Inflammatory macrophage treated with lipopolysaccharide for 4 hours (primary cell): ENCODE measurements around the gene CSGALNACT2.

Experiments used
- DNase-seq: peaks from one replicate; pipeline ENCODE4 v3.0.0-alpha.2; 2020

The CSGALNACT2 gene

DNA sequence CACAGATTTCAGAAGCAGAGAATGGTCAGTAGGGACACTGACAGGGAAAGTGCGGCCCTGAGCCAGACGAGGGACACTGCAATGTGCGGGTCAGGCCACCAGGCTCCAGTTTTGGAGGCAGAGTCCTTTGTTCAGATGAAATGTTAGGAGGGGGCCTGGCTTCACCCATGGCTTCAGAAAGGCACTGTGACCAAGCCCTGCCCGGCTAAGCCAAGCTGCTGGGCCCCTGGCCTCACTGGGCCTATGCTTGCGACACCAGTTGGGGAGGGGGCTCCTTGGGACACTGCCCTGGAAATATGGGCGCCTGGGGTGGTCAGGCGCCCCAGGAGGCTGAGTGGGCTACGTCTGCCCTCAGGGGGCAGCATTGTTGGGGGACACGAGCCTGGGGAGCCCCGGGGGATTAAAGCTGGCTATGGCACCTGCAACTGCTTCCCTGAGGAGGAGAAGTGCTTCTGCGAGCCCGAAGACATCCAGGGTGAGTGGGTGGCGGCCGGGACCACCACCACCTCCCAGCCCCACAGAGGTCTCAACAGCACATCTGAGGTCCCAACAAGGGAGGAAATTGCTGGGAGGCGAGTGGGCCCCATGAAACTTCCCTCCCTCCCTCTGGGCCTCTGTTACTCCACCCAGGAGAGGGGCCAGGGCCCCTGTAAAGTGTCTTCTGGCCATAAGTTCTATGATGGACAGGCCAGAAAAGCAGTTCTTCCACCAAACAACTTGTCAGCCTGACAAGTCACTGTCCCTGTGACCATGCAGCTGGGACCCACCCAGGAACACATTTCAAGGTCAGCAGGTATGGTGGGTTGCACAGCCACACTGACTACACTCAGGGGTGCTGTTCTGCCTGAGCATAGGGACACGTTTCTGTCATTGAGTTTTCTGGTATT lies 24.8 kb upstream of the CSGALNACT2 start:
- no peak for DNase-seq

- no peak for DNase-seq
These were observed 24.0 kb upstream of the CSGALNACT2 start for GRCh38 chr10:43114088-43114742.

DNA sequence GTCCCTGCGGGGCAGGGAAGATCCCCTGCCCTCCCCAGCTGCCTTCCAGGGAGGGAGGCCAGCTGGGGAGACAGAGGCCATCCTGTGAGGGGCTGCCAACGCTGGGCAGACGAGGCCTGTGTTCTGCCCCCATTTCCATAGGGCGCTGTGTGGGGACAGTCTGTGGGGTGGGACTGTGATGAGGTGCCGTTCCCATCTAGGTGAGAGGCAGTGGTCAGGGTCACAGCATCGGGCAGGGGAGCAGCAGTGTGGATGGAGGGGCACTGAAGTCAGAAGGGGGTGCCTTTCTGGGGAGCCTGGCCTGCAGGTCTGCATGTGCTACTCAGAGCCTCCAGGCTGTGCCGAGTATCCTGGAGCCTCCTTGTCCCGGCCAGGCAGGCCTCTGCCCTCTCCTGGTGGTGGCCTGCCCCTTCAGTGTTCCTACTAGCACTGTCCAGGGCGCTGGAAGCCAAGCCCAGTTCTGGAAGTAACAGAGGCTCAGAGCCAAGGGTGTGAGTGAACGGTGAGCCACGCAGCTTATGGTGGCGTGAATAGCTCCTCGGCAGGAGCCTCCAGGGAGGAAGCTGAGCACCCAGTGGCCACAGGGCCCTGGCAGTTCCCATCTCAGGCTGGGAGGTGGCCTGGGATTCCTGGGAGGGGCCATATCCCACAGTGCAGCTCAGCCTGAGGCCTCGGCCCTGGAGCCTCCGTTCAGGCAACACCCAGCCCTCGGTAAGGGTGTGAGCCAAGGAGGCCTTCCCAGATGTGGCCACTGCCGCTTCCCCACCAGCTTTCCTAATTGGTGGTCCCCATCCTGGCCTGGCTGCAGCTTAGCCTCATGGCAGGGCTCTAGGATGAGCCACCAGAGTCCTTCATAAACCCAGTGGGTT lies 23.3 kb upstream of the CSGALNACT2 start:
- no peak for DNase-seq

GRCh38 chr10:43115881-43116595 lies 22.2 kb upstream of the CSGALNACT2 start:
- no peak for DNase-seq

GRCh38 chr10:43116596-43116995 lies 21.6 kb upstream of the CSGALNACT2 start:
- no peak for DNase-seq

- DNase-seq = no peak
These were observed 21.0 kb upstream of the CSGALNACT2 start for GRCh38 chr10:43117031-43117776.

DNA sequence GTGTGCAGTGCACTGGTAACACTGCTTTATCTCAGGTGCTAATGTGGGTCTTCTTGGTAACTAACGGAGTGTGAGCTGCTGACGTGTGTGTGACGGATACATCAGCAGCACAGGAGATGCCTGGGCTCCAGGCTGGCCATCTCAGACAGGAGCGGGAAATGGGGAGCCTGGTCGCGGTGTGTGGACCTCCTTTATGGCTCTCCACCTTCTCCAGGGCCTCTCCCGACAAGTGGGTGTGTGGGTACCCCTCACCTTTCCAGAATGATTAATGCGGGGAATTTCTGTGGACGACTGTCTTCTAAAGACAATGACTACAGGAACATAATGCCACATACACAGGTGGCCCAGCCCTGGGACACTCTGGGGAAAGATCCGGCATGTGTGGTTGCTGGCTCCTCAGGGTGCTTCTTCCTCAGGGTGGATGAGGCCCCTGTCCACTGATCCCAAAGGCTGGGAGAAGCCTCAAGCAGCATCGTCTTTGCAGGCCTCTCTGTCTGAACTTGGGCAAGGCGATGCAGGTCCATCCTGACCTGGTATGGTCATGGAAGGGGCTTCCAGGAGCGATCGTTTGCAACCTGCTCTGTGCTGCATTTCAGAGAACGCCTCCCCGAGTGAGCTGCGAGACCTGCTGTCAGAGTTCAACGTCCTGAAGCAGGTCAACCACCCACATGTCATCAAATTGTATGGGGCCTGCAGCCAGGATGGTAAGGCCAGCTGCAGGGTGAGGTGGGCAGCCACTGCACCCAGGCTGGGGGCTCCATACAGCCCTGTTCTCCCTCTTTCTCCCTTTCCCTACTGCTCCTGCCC lies 20.3 kb upstream of the CSGALNACT2 start:
- DNase-seq = no peak

DNA sequence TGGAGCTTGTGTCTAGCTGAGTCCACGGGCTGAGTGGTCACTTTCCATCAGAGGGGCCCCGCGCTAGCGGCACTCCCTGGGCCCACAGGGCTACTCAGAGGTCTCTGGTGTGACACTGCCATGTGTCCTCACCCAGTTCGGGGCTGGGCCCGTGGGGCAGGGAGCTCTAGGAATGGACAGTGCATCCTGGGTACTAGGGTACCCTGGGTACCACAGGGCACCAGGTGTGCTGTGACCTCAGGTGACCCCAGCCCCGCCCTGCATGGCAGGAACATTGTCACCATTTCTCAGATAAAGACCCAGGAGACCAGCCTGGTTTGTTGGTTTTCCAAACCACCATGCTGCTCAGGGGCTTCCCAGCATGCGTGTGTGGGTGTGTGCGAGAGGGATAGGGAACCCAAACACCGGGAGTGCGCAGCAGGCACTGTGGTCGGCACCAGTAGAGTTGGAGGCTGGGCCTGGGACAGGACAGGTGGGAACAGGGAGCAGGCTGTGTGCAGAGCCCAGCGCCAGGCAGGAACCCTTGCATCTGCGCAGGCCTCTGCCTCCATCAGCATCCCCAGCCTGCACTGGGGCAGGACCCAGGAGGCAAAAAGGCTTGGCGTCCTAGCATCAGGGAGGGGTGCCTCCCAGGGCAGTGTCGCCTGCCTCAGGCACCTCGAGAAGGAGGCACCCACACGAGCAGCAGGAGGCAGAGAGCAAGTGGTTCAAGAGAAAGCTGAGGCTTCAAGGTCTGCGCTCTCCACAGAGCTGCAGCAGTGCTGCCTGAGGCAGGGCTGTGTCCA lies 19.4 kb upstream of the CSGALNACT2 start:
- no peak for DNase-seq

- DNase-seq = no peak
These were observed 18.7 kb upstream of the CSGALNACT2 start for GRCh38 chr10:43119416-43120115.

GRCh38 chr10:43120116-43120928 lies 17.9 kb upstream of the CSGALNACT2 start:
- DNase-seq = no peak

- peak; percentile 91 for DNase-seq
These were observed 17.3 kb upstream of the CSGALNACT2 start for GRCh38 chr10:43120929-43121314.

- DNase-seq = peak; percentile 58
These were observed 16.8 kb upstream of the CSGALNACT2 start for GRCh38 chr10:43121444-43121843.

DNA sequence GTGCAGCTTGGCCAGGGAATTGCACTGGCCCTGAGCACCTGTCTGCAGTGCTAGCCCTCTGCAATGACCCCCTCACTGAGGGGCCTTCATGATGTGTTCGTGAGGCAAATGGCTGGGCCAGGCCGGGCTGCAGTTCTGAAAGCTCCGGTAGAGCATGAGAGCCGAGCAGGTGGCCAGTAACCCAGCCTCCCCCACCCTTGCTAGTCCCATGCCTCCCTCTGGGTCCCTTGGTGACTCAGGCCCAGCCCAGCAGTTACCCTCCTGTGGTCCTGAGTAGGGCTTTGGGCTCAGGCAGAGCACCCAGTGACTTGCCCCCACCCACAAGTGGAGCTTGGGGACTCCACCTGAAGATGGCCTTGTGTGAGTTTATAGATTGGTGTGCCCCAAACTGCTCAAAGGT lies 16.1 kb upstream of the CSGALNACT2 start:
- DNase-seq = no peak

DNA sequence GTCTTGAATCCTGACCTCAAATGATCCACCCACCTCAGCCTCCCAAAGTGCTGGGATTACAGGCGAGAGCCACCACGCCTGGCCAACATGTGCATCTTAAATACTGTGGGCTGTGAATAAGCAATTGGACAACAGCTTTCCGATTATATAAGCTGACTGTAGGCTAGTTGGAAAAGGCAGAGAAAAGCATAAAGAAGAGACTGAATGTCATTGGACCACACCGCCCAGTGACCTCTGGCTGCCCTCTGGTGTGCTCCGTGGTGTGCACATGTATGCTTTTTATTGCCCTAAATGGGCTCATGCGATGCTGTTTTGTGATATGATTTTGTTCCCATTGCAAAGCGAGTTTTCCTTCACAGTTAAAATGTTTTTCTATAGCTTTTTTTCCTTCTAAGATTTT lies 15.4 kb upstream of the CSGALNACT2 start:
- DNase-seq = no peak

DNA sequence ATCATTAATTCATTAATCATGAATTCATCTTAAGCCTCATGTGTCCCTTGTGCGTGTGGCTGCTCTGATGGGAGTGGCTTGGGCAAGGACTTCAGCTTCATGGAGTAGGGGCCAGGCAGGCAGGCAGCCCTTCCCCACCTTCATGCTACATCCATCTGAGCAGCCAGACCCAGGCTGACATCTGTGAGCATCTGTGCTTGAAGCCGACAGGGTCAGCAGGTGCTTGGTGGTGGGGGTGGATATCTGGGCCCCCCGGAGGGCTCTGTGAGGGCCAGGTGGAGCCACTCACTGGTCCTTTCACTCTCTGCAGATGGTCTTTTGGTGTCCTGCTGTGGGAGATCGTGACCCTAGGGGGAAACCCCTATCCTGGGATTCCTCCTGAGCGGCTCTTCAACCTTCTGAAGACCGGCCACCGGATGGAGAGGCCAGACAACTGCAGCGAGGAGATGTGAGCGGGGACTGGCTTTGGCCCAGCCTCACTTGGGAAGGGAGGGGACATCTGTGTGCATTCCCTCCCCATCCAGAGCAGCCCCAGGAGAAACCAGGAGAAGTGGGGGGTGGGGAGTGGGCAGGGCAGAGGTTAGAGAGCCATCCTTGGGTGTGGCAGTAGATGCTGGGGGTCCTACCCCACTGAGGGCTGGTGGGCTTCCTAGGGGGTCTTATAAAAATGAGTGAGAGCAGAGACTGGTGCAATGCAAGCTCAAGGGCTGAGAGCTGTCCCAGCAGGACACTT lies 14.7 kb upstream of the CSGALNACT2 start:
- no peak for DNase-seq

DNA sequence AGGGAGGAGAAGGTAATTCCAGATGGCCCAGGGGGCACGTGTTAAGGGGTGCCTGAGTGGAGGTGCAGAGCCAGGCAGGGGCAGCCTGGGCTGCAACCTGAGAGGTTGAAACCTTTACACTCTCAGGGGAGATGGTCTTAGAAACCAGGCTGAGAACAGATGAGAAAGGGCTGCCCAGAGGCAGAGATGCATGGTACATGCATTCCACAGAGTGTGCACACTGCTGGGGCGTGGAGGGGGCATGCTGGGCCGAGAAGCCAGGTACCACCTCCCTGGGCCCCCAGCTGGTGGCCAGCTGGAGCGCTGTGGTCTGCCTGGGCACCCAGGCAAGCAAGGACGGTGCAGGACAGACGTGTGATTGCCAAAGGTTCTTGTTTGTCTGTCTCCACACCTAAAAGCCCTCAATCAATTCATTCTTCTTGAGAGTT lies 14.1 kb upstream of the CSGALNACT2 start:
- DNase-seq = no peak

DNA sequence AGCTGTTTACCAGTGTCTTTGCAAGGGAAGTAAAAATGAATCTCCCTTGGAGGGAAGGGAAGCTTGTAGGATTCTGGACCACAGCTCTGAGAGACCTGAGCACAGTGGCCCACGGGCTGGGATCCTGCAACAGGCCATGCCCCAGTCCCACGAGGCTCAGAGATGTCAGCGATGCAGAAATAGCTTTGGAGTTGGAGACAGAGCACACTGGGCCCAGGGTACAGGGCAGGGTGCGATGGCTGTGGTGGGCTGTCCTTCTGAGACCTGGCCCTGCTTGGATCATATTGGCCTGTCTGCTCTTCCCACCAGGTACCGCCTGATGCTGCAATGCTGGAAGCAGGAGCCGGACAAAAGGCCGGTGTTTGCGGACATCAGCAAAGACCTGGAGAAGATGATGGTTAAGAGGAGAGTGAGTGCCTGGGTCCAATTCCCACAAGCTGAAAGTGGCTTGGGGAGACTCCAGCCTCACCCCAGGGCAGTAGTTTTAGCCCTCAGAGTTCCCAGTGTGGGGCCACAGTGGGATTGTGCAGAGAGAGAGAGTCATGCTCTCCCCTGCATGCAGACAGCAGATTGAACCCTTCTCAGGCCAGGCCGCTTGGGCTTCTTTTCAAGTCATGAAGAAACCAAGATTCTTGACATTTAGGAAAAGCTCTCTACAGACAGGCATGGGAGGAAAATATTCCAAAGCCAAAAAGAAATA lies 13.5 kb upstream of the CSGALNACT2 start:
- DNase-seq = no peak
